ENCODE data around the gene FBXW2.
"Not testable (repeated sequence)": the region's sequence is repeated elsewhere in the genome, so short reads cannot be mapped to it uniquely, and the experiment has no call there.

GRCh38 chr9:120804784-120805363 lies 11.7 kb upstream of the FBXW2 start:
- not testable (repeated sequence) for TF ChIP-seq SUZ12 (IDR thresholded peaks at IDR 0.05; ENCODE audit: unreplicated experiment); EZH2 (IDR thresholded peaks at IDR 0.05; ENCODE audit: borderline replicate concordance, control insufficient read depth, low read depth, low read length); EP300 (IDR thresholded peaks at IDR 0.05; ENCODE audit: borderline replicate concordance in 1 of 2, control insufficient read depth in 1 of 2, low read depth in 2 of 2, low read length in 2 of 2); MXI1 (IDR thresholded peaks at IDR 0.05; ENCODE audit: low read depth, low read length); SMC3 (IDR thresholded peaks at IDR 0.05; ENCODE audit: borderline replicate concordance, low read length); CTCF (IDR thresholded peaks at IDR 0.05 in 2 of 3, conservative IDR thresholded peaks at IDR 0.05 in 1 of 3; ENCODE audit: control insufficient read depth in 2 of 3, extremely low read depth in 1 of 3, insufficient read depth in 1 of 3, low read depth in 3 of 3, low read length in 3 of 3); USF2 (IDR thresholded peaks at IDR 0.05; ENCODE audit: borderline replicate concordance, low read depth, low read length)

Measured in GM12878 (cell line).